Brain pericyte (primary cell): ENCODE measurements around the gene ZNF576.
"Not testable (repeated sequence)": the region's sequence is repeated elsewhere in the genome, so short reads cannot be mapped to it uniquely, and the experiment has no call there.

Source experiments
- DNase-seq: peaks from one replicate; pipeline ENCODE4 v3.0.0-alpha.2; 2012; ENCODE audit warnings: low read depth, low spot score

The ZNF576 gene

DNA sequence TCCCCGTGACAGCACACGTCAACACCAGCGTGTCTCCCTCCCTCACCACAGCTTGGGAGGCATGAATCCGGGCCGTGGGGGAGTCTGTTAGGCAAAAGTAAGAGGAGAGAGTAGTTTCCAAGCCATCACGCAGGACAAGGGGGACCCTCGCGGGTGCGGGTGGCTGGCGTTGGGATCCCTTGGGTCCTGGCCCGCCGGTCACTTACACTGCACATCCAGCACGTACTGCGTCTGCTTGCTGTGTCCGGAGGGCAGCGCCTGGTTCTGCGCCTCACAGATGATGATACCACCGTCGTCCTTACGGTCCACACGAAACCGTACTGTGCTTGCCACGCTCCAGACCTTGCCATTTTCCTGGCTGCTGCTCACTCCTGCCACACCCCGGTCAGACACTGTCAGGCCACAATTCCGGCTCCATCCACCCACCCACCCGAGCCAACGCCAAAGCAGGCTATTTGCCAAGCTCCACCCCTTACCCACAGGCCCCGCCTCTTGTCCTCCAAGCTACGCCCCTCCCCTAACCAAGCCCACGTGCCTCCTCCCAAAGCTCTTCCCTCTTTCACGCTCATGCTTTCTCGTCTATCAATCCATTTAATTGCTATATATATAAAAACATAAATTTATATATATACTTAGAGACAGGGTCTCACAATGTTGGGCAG is 29.7 kb downstream of the ZNF576 start:
- DNase-seq: no peak

DNA sequence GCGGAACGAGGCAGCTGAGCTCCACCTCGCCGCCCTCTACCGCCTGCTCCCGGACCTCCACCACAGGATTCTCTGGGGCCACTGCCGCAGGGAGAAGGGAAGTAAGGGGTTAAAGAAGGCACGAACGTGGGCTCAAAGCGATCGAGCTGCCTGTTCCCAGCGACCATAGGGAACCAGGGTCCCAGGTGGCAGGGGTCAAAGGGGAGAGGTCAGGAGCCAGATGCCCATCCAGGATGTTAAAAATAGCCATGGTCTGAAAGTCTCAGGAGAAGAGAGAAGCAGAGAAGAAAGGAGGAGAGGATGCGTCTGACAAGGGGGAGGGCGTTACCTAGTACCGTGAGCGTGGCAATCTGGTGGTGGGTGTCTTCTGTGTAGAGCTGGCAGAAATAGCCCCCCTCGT is 30.4 kb downstream of the ZNF576 start:
- DNase-seq: no peak

DNA sequence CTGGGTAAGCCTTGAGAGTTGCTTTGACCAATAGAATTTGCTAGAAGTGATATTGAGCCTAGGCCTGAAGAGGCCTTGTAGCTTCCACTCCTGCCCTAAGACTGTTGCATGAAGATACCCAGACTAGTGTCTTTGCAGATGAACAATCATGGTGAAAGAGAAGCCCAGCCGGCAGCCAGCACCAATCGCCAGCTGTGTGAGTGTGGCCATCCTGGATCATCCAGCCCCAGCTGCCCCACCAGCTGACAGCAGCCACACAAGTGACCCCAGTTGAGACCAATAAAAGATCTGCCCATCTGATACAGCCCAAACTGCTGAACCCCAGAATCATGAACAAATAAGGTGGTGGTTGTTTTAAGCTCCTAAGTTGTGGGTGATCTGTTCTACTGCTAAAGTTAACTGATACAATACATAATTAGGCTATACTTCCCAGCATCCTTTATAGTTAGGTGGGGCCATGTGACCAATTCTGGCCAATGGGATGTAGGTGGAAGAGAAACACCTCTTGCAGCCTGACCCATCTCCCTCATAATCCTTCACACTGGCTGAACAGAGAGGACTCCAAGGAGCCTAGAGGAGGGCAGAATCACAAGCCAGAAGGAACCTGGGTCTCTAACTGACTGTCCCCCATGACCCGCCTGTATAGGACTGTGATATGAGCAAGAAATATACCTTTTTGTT is 32.4 kb downstream of the ZNF576 start:
- DNase-seq: no peak

DNA sequence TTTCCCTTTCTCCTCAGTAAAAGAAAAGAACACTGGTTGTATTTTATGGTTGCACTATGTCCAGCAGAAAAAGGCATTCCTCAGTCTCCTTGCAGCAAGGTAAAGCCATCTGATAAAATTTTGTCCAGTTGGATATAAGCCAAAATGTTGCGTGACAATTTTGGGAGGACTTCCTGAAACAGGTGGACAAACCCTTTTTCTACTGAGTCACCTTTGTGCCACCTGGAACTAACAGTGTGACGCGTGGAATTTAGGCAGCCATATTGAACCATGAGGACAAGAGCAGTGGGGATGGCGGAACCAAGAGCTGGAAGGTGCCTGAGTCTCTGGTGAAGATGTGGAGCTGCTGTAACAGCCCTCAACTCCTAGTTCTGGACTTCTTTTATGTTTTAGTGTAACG is 35.1 kb downstream of the ZNF576 start:
- DNase-seq: no peak

DNA sequence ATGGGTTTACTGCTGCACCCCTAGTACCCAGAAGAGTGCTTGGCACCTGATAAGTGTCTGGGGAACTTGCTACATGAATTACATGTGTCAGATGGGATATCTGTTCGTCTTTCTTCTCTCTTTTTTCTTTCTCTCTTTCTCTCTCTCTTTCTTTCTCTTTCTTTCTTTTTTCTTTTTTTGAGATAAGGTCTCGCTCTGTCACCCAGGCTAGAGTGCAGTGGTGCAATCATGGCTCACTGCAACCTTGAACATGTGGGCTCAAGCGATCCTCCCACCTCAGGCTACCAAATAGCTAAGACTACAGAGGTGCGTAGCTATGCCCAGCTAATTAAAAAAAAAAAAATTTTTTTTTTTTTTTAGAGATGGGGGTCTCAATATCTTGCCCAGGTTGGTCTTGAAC is 37.1 kb downstream of the ZNF576 start:
- no peak for DNase-seq

DNA sequence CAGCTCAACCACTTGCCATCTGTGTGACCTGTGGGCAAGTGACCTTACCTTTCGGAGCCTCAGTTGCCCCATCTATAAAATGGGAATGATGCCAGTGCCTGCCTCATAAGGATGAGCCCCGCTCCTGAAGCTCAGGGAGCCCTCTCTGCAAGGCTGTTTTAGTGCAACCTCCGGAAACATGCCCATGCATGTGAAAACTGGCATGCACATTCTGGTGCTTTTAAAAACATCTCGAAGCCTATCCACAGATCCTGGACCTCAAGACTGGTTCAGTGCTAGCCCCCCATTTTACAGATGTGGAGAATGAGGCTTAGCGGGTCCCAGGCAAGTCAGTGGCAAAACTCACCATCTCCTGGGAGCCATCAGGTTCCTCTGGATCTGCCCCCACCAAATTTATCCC is 37.7 kb downstream of the ZNF576 start:
- no peak for DNase-seq

DNA sequence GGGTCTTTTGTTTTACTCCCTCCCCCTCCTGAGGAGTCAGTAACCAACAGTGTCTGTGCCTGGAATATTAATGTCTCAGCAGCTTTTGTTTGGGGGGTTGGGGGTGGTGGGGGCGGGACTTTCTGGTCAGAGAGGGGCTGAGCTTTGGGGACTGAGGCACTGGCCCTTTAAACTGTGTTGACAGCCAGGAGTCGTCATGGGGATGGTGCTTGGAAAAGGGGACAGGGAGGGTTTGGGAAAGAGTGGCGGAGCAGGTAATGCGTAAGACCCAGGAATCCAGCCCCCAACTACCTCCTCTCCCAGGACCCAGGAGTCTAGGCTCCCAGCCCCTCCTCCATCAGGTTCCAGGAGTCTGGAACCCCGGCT is 38.1 kb downstream of the ZNF576 start:
- DNase-seq: no peak

DNA sequence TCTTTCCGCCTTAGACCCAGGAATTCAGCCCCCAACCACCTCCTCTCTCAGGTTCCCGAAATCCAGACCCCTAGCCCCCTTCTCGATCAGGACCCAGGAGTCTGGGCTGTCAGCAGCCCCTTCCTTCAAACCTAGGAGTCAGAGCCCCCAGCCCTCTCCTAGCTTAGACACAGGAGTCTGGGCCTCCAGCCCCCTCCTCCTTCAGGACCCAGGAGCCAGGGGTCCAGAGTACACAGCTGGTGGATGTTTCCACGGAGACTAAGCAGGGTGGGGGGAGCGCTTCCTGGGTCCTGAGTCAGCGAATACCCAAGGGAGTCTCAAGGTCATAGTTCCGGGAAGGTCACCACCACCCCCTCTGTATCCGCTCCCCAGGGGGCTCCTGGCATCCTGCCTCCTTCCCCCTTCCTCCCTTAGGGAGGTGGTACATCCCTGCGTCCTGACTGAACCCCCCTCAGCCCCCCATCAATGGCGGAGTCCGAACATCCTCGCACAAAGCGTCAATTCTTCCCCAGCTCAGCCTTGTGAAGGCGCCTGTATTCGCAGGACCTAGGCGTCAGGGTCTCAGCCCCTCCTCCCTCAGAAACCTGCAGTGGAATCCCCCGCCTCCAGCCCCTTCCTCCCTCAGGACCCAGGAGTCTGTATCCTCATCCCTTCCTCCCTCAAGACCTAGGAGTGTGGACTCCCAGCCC is 38.6 kb downstream of the ZNF576 start:
- DNase-seq: no peak

DNA sequence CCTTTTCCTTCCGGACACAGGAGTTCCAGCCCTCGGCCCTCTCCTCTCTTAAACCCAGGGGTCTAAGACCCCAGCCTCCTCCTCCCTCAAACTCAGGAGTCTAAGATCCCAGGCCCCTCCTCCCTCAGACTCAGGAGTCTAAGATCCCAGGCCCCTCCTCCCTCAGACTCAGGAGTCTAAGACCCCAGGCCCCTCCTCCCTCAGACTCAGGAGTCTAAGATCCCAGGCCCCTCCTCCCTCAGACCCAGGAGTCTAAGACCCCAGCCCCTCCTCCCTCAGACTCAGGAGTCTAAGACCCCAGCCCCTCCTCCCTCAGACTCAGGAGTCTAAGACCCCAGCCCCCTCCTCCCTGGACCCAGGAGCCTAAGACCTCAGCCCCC is 39.2 kb downstream of the ZNF576 start:
- not testable (repeated sequence) for DNase-seq

DNA sequence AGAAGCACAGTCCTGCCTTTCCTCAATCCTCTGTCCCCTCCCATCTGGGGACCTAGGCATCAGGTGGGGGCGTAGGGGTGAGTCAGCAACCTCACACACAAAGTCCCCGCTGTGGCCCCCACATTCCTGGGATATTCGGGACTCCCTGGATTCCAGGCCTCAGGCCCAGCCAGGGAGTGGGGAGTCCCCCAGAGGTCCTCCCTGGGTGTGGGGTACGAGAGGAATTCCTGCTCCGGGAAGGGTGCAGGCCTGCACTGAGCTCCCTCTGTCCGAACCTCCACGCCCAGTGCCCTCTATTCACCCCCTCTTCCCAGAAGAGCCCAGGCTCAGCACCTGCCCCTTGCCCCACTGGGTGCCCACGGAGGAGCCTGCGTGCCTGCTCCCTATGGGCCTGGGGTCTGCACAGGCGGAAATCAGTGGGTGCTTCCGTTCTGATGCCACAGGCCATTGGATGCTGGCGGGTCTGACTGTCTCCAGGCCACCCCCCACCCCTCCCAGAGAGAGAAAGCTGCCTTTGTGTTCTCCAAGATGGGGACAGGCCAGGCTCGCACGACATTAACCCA is 39.8 kb downstream of the ZNF576 start:
- DNase-seq: no peak

DNA sequence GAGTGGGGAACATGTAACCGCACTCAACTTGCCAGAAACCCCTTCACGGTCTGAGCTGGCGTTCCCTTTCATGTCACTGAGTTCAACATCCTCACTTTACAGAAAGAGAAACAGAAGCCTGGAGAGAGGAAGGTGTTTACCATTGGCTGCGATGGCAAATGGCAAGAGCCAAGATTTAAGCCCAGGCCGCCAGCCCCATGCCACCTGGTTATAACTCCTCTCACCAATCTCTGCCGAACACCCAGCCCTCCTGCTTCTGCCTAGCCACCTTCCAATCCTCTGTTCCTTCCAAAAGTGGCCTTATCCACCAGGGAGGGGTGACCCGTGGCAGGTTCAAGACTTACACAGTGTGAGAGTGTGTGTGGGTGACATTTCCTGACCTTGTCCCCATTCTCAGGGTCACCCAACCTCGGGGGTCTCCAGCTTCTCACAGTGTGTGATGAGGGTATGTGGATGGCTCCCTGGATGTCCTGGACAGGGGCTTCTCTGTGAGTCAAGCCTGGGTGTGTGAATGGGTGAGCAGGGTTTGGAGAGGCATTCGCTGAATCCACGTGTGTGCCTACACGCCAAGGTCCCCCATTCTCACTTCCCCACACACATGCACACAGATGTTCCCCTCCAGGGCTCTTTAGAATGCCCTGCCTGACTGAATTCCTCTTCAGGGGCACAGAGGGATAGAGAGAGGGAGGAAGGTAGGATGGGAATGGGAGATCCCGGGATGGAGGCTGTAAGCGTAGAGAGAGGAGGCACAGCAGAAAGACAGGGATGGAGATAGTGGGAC is 42.0 kb downstream of the ZNF576 start:
- no peak for DNase-seq

DNA sequence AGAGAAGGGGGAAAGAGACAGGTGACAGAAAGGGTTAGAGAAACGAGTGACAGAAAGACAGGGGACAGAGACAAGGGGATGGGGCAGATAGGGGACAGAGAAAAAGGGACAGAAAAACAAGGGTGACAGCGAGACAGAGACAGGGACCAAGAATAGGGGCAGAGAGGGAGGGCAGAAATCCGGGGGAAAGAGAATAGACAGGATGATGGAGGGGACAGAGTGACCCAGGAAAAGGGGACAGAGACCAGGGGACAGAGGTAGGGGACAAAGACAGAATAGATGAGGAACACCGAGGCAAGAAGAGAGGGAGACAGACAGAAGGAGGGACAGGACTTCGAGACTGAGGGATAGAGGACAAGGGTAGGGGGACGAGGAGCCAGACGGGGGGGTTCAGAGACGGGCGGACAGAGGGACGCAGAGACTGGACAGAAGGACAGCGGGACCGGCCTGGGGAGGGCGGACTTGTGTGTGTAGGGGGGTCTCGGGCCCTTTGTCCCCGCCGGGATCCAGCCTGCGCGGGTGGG is 42.7 kb downstream of the ZNF576 start:
- no peak for DNase-seq

DNA sequence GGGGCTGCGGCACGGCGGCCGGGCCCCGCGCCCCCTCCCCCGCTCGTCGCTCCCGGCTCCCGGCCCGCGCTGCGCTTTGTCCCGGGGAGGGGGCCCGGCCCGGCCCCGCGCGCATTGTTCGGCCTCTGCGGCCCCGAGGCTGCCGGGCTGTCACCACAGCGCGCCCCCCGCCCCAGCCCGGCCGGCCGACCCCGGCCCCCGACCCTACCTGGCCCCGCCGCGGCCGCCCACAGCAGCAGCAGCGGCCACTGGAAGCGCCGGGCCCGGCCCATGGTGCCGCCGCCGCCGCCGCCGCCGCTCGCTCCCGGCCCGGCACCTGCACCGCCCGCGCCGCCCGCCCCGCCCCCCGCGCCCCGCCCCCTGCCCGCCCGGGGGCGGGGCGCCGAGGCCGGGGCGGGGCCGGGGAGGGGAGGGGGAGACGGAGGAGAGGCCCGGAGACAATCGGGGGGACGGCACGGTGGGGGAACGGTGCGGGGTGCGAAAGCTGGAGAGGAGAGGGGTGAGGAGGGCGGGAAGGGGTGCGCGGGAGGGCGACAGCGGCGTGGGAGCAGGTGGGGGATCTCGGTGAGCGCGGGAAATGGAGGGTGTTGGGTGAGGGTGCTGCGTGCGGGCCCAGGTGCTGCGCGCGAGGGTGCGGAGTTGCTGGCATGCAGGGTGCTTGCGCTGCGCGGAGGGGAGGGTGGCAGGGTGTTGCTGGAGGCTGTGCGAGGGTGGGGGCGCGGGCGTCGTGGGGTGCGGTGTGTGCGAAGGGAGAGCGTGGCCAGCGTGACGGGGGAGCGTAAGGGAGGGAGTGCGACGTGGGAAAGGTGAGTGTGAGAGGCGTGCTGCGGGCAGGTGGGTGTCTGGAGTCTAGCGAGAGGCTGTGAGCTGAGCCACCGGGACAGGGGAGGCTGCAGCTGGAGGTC is 43.4 kb downstream of the ZNF576 start, which contains the start of gene CADM4:
Gene CADM4 (minus strand): TSS at position 332 of the 905 bp plus-strand sequence. CDS start 60 bp downstream, at position 272.
- DNase-seq: no peak

DNA sequence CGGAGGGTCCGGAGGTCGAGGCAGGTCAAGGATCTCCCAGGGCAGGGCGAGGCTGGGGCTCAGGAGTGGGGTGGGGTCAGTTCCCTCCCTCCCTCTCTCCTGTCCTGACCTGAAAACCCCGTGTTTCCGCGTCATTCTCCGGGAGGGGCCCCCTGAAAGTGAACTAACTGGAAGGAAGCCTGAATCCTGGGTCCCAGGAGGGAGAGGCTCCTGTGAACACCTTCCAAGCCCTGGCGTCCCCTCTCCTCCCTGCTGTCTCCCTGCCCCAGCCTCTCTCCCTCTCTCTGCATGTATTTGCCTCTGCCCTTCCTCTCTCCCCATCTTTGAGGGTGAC is 44.0 kb downstream of the ZNF576 start:
- DNase-seq: no peak

DNA sequence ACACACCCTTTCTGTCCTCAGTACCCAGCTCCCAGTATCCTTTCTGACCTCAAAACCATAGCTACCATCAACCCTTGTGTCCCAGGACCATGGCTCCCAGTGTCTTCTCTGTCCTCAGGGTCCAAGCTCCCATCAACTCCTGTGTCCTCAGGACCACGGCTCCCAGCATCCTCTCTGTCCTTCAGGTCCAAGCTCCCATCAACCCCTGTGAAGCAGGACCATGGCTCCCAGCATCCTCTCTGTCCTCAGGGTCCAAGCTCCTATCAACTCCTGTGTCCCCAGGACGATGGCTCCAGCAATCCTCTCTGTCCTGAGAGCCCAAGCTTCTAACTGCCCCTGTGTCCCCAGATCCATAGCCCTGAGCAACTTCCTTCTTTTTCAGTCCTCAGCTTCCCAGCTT is 44.9 kb downstream of the ZNF576 start:
- DNase-seq: no peak

DNA sequence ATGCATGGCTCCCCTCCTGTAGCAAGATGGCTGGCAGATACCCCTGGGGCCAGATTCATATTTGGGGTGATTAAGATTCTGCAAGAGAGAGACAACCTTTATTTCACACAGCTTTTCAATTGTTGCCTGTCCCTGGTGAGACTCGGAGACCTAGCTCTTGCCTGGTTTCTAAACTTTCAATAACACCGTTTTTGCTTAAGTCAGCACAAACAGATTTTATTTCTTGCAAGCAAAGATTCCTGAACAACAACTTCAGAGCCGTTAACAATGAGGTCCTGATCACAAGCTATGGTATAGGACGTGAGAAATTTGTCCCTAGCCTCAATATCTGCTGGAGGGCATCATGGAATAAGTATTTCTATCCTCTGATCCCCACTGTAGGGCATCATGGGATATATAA is 46.1 kb downstream of the ZNF576 start:
- DNase-seq: no peak

DNA sequence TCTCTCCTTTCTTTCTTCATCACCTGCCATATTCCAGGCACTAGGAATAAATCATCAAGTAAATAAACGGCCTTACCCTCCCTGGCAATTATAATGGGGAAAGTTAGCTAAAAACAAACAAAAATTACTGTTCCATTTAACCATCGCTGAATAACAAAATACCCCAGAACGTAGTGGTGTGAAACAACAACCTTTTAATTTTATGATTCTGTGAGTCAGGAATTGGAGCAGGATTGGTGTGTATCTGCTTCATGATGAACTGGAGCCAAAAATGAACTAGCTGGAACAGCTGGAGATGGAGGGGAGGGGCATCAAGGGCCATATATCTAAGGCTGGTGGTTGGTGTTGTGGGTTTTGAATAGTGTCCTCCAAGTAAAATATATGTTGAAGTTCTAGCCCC is 46.9 kb downstream of the ZNF576 start:
- DNase-seq: no peak

DNA sequence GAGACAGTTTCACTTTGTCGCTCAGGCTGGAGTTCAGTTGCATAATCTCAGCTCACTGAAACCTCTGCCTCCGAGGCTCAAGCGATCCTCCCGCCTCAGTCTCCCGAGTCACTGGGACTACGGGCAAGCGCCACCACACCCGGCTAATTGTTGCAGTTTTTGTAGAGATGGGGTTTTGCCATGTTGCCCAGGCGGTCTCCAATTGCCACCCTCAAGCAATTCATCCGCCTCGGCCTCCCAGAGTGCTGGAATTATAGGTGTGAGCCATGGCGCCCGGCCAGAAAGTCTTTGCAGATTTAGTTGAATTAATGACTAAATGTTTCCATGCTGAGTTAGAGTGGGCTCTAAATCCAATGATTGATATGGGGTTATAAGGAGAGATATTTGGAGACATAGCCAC is 47.8 kb downstream of the ZNF576 start:
- no peak for DNase-seq

DNA sequence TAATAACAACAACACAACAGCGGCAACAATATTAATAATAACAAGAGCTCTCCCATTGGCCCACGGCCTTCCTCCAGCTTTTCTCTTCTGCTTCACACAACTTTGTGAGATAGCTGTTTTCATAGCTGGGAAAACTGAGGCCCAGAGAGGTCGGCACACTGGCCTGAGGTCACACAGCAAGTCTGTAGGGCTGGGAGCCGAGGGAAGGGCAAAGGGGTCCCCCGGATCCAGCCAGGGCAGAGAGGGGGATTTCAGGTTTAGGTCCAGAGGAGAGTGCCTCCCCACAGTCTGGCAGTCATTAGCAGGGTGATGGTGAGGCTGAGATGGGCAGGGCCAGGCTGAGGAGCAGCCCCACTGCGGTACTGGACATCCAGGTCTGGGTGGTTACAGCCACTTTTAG is 52.2 kb downstream of the ZNF576 start:
- DNase-seq: no peak

DNA sequence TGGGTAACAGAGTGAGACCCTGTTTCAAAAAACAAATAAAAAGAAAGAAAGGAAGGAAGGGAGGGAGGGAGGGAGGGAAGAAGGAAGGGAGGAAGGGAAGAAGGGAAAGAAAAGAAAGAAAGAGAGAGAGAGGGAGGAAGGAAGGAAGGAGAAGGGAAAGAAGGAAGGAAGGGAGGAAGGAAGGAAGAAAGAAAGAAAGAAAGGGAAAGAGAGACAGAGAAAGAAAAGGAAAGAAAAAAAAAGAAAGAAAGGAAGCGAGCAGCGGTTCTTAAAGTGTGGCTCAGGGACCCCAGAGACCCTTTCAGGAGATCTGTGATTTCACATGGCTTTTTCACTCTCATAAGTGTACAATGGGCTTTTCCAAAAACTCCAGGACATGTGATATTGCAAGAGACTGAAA is 53.1 kb downstream of the ZNF576 start:
- DNase-seq: no peak

DNA sequence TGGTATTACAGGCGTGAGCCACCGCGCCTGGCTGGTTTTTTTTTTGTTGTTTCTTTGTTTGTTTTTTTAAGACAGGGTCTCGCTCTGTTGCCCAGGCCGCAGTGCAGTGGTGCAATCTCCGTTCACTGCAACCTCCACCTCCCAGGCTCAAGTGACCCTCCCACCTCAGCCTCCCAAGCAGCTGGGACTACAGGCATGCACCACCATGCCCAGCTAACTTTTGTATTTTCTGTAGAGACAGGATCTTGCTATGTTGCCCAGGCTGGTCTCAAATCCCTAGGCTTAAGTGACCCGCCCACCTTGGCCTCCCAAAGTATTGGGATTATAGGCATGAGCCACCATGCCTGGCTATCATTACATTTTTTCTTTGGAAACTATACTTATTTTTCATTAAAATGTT is 53.9 kb downstream of the ZNF576 start:
- DNase-seq: not testable (repeated sequence)
